ENCODE results near the gene RANBP9.

The RANBP9 gene

DNA sequence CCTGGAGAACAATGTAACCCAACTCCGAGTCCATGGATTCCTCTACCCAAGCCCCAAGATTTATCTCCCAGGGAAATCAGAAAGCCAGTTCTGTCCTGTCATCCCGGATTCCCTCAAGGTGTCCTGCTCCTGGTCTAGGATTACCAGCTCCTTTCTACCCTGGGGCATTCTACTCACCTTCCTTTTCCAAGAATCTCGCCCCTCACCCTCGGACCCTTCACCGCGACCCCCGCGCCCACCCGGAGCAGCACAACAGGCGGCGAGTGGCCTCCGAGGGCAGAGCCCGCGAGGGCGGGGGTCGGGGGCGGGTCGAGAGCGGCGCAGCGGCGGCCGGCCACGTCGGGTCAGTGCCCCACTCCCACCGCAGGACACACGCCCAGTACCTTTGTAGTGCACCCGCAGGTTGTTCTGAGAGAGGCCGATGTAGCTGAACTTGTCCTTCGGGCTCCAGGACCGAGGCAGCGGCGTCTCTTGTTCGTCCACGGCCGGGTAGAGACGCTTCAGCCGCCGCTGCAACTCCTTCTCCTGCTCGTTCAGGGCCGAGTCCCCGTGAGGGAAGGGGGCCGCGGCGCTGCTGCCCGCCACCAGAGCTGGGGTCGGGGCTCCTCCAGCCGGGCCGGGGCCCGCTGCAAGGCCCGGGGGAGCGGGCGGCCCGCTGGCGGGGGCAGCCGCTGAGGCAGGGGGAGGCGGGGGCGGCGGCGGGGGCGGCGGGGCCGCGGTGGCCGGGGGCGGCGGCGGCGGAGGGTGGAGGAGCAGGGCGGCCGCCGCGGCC is 897 bp downstream of the RANBP9 start:
- DNase-seq, result peak in 1 of 2 donors; percentile 9

DNA sequence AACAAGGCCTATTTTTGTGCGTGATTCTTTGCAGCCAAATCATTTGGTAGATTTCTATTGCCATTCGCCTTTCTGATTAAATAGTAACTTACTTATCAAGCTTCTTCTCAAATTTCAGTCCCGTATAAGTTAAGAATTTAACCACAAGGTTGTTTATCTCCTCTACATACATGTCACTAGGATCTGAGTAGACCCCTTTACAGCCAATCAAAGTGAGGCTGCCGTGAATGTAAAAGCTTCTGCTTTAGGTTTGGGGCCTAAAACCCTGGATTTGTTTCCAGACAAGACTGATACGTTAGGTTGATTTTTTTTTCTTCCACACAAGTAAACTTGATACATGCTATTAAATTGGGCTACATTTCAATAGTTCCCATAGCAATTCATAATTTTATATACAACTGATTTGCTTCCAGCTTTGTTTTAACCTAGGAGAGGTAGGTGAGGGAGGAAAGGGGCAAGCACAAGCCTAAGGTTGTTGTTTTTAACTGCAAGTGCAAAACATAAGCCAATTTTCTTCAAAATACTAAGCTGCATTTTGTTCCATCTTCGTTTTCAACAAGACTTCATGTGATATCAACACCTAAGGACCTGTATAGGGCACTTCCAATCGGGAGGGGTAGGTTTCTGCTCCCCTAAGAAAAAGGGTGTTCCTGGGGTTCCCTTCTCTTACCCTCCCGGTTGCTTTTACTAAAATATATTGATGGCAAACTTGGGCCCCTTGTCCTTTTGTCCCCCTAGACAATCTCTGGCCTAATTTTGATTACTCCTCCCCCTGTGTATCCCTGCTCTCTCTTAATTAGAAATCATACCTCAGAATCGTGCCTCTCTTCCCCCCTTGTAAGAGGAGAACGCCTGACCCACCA is 1.7 kb downstream of the RANBP9 start:
- peak in 1 of 2 donors; percentile 40 for DNase-seq

DNA sequence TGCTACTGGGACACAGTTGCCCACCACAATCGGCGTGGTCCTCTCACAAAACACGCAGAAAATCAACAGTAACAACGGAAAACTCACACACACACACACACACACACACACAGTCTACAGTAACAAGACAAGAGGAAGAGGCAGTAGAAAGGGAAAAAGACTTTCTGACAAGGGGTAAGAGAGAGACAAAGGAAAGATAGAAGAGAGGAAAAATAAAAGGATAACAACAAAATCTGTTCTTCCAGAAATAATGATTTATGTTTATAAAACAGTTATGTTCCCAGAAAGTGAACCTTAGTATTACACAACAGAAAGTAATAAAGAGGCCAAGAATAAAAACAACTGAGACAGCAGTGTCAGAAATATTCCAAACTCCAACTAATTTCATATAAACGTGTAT is 2.9 kb downstream of the RANBP9 start:
- DNase-seq, result peak in 1 of 2 donors; percentile 11

DNA sequence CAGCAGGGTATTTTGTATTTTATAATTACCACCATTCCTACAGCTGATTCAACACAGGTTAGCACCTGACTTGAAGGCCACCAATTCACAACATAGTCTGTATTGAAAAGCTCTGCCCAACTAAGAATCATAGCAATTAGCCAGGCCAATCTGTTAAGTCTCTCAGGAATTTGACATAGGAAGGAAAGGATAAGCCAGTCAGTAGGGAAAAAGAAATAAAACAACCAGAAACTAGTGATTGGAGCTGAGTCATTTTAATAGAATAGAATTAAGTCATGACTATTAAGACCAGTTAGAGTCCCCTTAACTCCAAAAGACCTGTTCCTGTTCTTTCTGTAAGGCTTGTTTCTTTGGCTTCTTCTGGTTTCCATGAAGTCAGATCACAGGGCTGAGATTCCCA is 8.1 kb downstream of the RANBP9 start:
- DNase-seq, result no peak

DNA sequence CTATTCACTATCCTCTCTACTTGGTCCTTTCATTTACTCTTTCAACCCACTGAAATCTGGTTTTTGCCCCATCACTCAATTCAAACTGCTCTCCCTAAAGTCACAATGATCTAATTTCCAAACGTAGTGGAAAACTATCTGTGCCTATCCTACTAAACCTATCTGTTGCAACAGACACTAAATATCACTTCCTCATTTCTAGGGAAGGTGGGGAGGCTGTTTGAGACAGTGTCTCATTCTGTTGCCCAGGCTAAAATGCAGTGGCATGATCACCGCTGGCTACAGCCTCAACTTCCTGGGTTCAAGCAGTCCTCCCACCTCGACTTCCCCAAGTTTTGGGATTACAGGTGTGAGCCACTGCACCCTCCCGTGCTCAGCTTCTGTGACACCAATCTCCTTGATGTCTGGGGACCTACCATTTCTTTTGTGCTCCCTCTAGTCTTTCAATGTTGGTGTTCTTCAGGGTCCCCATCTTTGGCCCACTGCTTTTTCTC is 8.8 kb downstream of the RANBP9 start:
- peak; percentile 50 to 63 for DNase-seq

DNA sequence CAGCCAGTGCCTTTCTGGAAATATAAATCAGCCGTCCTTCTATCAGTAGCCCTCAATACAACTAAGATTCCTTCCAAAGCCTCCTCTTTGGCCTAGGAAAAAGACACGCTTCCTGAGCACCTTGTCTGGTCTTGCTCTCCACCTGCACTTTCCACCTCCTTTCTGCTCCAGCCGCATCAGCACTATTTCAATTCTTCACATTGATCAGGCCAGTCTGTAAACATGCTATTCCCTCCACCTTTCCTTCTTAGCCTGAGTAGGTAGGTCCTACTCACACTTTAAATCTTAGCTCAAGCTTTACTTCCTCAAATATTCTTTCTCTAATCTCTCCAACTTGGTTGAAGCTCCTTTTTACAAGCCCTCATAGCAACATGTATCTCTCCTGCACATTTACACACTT is 11.4 kb downstream of the RANBP9 start:
- DNase-seq, result no peak

DNA sequence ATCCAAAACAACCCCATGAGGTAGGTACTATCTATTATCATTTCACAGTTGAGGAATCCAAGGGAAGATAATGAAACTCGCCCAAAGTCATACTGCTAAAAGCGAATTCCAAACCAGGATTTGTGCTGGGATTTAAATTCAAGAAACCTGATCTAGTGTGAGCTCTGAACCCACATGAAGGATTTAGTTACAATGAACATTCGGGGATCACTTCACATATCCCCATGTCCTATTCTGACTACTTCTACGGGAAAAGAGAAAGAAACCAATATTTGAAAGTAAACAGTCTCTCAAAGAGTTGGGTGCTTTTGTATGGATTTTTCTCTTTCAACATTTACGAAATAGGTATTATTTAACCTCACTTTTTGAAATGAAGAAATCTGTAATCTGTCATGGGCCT is 12.9 kb downstream of the RANBP9 start:
- no peak for DNase-seq

DNA sequence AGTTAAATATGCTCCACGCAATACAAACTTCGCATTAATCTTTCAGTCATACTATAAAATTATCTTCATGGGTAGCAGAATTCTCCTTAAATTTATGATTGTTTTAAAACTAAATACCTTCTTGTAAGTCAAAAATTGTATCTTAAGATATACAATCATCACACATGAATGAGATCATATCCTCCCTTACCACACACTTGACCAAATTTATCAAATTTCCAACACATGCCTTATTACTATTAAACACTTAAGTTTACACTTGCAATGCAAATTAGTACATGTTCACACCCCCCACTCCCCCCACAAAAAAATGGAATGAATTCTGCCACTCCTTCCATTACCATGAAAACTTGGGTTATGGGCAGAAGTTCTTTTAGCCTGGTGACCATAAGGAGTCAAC is 13.8 kb downstream of the RANBP9 start:
- DNase-seq, result peak in 1 of 2 donors; percentile 13

DNA sequence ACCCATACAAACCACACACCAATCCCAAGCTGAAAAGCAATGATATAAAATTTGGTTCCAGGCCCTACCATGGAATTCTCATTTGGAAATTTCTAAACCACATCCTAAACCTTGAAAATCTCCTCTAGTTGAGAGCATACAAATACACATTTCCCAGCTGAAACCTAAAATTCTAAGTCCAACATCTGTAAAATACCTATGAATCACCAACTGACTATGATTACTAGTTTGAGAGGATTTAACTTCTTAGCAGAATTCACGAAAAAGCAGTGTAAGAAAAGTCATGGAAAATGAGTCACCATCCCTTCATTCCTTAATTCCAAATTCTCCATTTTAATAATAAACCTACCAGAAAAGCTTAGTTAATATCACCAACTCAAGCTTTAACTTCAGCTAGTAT is 15.4 kb downstream of the RANBP9 start:
- DNase-seq, result no peak

DNA sequence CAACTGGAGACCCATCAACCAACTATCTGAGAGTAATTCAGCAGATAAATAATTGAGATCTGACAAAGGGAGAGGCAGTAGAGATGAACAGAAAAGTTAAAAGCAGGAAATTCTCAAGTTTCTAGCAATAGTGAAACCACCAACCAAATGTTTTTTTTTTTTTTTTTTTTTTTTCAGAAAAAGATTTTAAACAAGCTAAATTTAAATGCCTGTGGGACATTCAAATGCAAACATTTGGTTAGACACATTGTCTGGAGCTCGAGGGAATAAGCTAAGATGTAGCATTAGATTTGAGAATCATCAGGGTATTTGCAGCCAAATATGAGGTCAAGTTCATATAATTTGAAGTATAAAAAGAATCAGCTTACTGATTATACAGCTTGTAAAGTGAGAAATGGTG is 16.4 kb downstream of the RANBP9 start:
- no peak for DNase-seq

DNA sequence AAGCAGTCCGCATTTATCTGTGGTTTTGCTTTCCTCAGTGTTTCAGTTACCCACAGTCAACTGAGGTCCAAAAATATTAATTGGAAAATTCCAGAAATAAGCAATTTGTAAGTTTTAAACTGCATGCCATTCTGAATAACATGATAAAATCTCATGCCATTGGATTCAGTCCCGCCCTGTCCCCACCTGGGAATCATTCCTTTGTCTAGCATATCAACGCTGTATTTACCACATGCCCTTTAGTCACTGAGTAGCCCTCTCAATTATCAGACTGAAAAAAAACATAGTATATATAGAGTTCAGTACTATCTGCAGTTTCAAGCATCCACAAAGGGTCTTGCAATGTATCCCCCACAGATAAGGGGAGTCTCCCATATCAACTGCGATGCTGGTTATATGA is 17.1 kb downstream of the RANBP9 start:
- no peak for DNase-seq

DNA sequence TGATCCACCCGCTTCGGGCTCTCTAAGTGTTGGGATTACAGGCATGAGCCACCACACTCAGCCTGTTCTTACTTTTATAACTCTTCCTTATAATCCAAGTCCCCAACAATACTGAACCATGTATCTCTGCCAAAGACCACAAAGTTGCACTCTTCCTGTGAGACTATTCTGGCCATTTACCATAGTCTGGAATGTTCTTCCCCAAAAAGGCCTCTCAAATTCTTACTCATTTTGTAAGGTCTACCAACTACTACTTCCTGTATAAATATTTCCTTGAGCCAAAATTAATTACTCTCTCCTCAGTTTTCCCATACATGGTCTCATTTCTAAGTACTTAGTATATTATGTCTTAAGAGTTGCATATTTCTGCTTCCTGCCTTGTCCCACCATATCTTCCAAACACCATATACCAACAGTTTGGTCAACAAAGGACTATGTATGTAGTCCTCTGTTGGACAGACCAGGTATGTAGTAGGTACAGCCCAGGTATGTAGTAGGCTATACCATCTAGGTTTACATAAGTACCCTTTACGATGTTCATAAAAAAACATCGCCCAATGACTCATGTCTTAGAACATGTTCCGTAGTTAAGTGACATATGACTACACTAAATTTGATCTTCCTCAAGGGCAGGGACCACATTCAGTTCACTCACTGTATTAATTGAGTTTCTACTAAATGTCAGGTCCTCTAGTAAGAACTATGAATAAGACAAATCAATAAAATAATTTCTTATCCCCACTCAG is 22.0 kb downstream of the RANBP9 start:
- no peak for DNase-seq

DNA sequence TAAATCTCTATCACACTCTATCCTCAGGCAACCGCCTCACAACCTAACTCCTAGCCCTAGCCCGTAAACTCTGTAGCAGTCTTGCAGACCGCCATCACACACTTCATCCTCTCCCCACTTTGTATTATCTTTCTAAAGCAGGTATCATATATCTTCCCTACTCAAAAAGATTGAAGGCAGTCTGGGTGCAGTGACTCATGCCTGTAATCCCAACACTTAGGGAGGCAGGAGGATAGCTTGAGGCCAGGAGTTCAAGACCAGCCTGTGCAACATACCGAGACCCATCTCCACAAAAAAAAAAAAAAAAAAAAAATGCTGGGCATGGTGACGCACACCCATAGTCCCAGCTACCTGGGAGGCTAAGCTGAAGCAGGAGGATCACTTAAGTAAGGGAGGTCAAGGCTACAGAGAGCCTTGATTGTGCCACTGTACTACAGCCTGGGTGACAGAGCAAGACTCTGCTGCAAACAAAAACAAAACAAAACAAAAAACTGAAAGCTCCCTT is 22.9 kb downstream of the RANBP9 start:
- no peak for DNase-seq

DNA sequence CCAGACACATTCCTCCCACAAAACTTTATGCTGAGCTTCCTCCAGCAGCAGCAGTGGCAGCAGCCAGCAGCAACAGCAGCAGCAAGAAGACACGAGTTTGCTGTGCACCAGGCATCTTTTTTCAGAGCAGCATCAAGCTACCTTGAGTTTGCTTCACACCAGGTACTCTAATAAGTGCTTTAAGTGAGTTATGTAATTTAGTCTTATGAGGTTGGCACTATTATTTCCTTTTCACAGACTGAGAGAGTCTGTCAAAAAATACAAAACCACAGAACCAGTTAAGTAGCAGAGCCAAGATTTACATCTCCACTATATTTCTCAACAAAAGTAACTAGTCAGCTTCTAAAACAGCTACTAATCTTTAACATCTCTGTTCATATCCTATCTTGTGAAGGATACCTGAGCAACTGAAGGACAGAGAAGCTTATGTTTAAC is 23.7 kb downstream of the RANBP9 start:
- DNase-seq, result no peak

DNA sequence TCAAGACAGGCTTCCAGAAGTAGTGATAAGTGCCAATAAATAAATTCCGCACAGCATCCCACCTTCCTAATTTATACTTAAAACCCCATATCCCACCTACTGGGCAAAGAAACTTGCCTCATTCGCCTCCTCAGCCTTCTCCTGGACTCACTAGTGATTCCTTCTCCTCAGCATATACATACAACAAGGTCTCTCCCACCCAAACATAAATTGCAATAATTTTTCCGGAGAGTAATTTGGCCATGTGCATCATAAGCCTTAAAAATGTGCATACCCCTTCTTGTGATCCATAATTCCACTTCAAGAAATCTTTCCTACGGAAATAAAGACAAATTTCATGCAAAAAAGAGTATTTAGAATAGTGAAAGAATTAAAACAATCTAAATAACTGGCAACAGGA is 26.8 kb downstream of the RANBP9 start:
- no peak for DNase-seq

DNA sequence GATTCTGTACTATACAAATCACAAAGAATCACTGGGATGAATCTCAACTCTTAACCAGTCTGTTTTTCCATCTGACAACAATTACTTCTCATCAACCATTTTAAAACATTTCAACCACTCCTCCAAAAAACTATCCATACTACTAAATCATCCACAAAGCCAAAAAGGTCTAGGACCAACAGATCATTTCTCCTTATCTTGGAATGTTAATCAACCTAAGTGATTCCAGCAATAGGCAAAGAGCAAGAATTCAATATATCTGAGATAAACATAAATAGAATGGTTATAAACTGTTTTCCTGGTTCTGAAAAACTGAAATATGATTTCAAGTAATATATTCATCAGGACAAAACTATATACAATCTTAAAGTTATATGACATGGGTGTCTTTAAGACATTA is 28.6 kb downstream of the RANBP9 start:
- no peak for DNase-seq

DNA sequence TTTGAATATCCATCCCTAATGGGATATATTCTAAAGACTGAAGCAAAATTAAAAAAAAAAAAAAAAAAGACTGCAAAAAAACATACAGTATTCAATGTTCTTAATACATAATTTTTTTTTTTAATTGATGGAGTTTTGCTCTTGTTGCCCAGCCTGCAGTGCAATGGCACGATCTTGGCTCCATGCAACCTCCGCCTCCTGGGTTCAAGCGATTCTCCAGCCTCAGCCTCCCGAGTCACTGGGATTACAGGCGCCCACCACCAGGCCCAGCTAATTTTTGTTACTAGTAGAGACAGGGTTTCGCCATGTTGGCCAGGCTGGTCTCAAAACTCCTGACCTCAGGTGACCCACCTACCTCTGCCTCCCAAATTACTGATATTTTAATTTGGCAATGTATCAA is 29.3 kb downstream of the RANBP9 start:
- no peak for DNase-seq

DNA sequence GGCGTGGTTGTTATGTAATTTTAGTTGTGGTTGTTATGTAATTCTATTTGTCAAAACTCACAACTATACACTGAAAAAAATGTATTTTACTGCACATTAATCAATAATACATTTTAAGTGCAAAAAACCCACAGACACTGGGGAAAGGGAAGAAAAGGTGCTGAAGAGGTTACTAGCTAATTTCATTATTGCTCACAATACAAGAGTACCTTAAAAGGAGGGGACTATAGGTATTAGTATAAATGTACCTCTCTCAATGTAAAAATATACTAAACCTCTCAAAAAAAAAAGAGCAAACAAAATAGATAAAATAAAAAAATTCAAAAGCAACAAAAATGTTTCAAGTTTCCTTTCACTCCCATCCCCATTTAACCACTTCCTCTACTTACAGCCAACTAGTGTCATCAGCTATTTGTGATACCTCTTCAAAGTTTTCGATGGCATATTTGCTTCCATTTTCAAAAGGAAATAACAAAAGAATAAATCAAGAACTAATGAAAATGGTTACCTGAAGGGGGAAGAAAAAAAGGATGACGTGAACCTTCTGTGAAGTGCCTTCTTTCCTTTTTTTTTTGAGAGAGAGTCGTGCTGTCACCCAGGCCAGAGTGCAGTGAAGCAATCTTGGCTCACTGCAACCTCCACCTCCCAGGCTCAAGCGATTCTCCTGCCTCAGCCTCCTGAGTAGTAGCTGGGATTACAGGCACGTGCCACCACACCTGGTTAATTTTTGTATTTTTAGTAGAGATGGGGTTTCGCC is 30.2 kb downstream of the RANBP9 start:
- no peak for DNase-seq

DNA sequence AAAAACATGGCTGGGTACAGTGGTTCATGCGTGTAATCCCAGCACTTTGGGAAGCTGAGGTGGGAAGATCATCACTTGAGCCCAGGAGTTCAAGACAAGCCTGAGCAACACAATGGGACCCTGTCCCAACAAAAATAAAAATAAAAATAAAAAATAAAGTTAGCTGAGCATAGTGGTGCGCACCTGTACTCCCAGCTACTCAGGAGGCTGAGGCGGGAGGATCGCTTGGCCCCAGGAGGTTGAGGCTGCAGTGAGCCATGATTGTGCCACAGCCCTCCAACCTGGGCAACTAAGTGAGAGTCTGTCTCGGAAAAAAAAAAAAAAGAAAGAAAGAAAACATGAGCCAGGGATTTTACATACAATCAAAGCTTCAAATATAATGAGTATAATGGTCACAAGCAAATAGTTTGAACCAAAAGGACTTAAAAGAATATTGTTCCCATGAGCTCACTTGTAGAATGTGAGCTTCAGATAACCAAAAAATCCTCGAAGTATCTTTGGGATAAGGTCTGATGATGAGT is 31.1 kb downstream of the RANBP9 start:
- DNase-seq, result no peak

DNA sequence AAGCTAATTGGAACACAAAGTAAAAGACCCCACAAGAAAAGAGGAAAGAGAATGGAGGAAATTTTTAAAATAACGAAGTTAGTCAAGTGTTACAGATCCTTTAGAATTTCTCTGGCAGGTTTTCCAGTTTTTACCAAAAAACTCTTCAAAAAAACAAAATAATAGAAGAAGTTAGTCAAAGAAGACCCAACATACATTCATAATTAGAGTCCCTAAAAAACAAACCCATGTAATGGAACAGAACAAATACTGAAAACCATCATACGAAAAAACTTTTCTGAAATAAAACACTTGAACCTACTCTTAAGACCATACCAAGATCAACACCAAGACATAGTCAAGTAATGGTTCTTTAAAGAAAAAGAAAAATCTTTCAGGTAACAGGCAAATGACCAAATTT is 31.6 kb downstream of the RANBP9 start:
- DNase-seq, result no peak

DNA sequence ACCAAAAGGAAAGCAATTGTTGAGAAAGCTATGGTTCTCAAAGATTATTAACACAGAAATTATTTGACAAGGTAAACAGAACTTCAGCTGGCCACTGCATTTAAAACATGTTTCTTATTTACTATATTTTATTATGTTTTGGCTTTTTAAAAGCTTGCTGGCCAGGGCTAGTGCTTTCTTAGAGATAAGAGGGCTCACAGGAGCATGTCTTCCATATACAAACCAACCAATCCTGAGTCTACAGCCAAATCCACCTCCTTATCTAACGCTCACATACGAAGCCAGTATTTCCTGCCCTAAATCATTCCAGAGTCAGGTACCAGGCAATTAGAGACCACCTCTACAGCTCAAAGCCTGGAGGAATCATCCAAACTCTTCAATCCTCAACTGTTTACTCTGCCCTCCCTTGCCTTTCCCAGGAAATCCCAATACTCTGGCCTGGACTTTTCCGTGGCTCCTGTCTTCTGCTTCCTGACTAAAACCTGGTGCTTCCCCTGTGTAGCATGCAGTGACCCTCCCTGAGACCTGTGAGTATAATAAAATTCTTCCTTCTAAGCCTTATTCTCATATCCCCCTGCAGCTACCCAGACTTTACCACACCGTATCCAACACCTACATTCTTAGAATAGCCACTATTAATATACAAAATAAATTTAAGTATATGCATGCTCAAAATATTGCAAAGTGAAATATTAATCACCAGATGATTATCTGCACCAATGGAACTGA is 33.2 kb downstream of the RANBP9 start:
- DNase-seq, result no peak
